ENCODE data around the gene RGL2. TPM values are rescaled to one million over a fixed set of nuclear protein-coding genes. Genes with fewer than 3 reads are reported as not detected.

RGL2 gene
- polyA plus RNA-seq, 1 of the 3 experiments (the other 2 are of a cell fraction): 59.4 TPM

DNA sequence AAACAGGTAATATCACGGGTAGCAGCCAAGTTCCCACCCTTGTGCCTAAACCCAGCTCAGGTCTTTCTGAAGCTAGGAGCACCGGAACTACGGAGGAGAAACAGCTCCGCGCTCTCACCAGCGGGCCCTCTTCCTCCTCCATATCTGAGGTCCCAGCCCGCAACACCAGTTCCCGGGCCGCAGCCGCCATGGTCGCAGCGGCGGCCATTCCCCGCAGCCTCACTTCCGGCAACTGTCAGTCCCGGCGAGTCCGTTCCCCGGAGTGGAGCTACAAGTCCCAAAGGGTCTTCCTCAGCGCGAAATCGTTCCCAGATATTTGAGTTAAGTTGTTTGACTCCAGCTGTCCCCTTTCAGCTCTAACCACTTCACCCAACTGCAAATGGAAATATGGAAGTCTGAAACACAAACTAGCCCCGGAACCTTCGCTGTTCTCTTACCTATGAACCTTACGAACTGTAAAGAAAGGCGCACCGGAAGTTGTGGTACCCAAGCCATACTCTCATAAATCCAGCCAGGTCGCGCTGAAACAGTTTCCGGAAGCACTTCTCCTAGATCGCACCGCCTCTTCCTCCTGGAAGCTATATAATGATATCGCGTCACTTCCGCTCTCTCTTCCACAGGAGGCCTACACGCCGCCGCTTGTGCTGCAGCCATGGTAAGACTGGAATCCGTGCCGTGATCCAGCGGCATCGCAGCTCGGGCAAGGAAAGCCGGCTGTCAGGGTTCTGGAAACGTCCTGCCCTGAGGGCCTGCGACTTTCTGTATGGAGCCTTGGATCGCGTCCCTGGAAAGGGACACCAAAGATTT, 27.1 kb downstream of the RGL2 start, which contains the start of the genes RPS18 and VPS52 (continued):
- TF ChIP-seq, protein P1, sequence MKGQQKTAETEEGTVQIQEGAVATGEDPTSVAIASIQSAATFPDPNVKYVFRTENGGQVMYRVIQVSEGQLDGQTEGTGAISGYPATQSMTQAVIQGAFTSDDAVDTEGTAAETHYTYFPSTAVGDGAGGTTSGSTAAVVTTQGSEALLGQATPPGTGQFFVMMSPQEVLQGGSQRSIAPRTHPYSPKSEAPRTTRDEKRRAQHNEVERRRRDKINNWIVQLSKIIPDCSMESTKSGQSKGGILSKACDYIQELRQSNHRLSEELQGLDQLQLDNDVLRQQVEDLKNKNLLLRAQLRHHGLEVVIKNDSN (IDR thresholded peaks at IDR 0.05; ENCODE audit: borderline replicate concordance, low read depth): 0 out of 2 replicates have a peak, but pooled peaks have one; percentile 38
- TF ChIP-seq MXI1 (IDR thresholded peaks at IDR 0.05; ENCODE audit: low read depth, low read length): peak; percentile 93
- TF ChIP-seq YY1 (IDR thresholded peaks at IDR 0.05; ENCODE audit: low read depth): peak; percentile 97
- TF ChIP-seq, protein P2, sequence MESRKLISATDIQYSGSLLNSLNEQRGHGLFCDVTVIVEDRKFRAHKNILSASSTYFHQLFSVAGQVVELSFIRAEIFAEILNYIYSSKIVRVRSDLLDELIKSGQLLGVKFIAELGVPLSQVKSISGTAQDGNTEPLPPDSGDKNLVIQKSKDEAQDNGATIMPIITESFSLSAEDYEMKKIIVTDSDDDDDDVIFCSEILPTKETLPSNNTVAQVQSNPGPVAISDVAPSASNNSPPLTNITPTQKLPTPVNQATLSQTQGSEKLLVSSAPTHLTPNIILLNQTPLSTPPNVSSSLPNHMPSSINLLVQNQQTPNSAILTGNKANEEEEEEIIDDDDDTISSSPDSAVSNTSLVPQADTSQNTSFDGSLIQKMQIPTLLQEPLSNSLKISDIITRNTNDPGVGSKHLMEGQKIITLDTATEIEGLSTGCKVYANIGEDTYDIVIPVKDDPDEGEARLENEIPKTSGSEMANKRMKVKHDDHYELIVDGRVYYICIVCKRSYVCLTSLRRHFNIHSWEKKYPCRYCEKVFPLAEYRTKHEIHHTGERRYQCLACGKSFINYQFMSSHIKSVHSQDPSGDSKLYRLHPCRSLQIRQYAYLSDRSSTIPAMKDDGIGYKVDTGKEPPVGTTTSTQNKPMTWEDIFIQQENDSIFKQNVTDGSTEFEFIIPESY (IDR thresholded peaks at IDR 0.05; ENCODE audit: borderline replicate concordance, low read depth): peak; percentile 15; the same call in 1 of the 2 replicates
- TF ChIP-seq SIN3A (IDR thresholded peaks at IDR 0.05; ENCODE audit: borderline replicate concordance, low read depth, low read length): peak; percentile 90
- no peak for TF ChIP-seq RFX5 (IDR thresholded peaks at IDR 0.05; ENCODE audit: low read length)
- no peak for TF ChIP-seq JUND (IDR thresholded peaks at IDR 0.05)
- TF ChIP-seq TCF12 (IDR thresholded peaks at IDR 0.05): peak; percentile 46; the same call in 1 of the 2 replicates
- TF ChIP-seq, protein P3, sequence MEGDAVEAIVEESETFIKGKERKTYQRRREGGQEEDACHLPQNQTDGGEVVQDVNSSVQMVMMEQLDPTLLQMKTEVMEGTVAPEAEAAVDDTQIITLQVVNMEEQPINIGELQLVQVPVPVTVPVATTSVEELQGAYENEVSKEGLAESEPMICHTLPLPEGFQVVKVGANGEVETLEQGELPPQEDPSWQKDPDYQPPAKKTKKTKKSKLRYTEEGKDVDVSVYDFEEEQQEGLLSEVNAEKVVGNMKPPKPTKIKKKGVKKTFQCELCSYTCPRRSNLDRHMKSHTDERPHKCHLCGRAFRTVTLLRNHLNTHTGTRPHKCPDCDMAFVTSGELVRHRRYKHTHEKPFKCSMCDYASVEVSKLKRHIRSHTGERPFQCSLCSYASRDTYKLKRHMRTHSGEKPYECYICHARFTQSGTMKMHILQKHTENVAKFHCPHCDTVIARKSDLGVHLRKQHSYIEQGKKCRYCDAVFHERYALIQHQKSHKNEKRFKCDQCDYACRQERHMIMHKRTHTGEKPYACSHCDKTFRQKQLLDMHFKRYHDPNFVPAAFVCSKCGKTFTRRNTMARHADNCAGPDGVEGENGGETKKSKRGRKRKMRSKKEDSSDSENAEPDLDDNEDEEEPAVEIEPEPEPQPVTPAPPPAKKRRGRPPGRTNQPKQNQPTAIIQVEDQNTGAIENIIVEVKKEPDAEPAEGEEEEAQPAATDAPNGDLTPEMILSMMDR (IDR thresholded peaks at IDR 0.05): no peak
- TF ChIP-seq NRF1 (IDR thresholded peaks at IDR 0.05; ENCODE audit: low read depth, low read length): no peak
- 0 out of 2 replicates have a peak, but pooled peaks have one; percentile 45 for TF ChIP-seq NFIC (IDR thresholded peaks at IDR 0.05; ENCODE audit: borderline replicate concordance)
- no peak for TF ChIP-seq EP300 (IDR thresholded peaks at IDR 0.05; ENCODE audit: borderline replicate concordance in 1 of 2, low read depth in 1 of 2, low read length in 1 of 2)
- TF ChIP-seq MEF2A (IDR thresholded peaks at IDR 0.05; ENCODE audit: borderline replicate concordance, low read depth): no peak; the same call in 1 of the 2 replicates
- no peak for TF ChIP-seq FOXM1 (IDR thresholded peaks at IDR 0.05; ENCODE audit: low read depth)
- no peak for TF ChIP-seq SMC3 (IDR thresholded peaks at IDR 0.05; ENCODE audit: low read depth, low read length)
- TF ChIP-seq GABPA (IDR thresholded peaks at IDR 0.05; ENCODE audit: low read depth): peak; percentile 99
- TF ChIP-seq ELF1 (IDR thresholded peaks at IDR 0.05): peak; percentile 86; the same call in 1 of the 2 replicates
- TF ChIP-seq RAD21 (IDR thresholded peaks at IDR 0.05; ENCODE audit: low read length): no peak
- TF ChIP-seq TEAD4 (IDR thresholded peaks at IDR 0.05; ENCODE audit: borderline replicate concordance, insufficient read depth): no peak
- TF ChIP-seq, protein P4, sequence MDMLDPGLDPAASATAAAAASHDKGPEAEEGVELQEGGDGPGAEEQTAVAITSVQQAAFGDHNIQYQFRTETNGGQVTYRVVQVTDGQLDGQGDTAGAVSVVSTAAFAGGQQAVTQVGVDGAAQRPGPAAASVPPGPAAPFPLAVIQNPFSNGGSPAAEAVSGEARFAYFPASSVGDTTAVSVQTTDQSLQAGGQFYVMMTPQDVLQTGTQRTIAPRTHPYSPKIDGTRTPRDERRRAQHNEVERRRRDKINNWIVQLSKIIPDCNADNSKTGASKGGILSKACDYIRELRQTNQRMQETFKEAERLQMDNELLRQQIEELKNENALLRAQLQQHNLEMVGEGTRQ (IDR thresholded peaks at IDR 0.05; ENCODE audit: borderline replicate concordance, low read depth, low read length): no peak
- TF ChIP-seq RXRA (IDR thresholded peaks at IDR 0.05; ENCODE audit: borderline replicate concordance, low read depth): no peak
- TF ChIP-seq REST (IDR thresholded peaks at IDR 0.05; ENCODE audit: low read depth, low read length): peak; percentile 71; the same call in 1 of the 2 replicates
- TF ChIP-seq FOSL2 (IDR thresholded peaks at IDR 0.05; ENCODE audit: borderline replicate concordance, low read depth): no peak
